ENCODE measurements around the gene HMCN2.

Gene HMCN2

DNA sequence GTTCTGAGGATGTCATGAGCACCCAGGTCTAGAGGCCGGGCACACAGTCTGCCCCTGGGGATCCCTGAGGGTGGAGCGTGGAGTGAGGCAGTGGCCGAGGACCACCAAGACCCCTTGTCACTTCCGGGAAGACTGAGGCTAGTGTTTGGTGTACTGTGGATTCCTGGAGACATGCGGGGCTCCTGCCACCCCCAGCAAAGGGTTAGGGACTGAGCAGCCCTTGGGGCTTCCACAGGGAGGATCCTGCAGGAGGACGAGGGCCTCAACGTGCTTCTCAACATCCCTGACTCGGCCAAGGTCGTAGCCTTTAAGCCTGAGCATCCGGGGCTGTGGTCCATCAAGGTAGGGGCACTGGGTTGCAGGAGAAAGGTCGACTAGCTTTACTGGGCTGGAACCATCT, 29.9 kb downstream of the HMCN2 start:
- Histone ChIP-seq H3K27me3 (ENCODE audit: insufficient read depth, low read length, poor library complexity, severe bottlenecking) (no peaks in the 10 kb centered on the region), H3K36me3 (ENCODE audit: insufficient read depth, low read length) (no peaks in the 10 kb centered on the region)

DNA sequence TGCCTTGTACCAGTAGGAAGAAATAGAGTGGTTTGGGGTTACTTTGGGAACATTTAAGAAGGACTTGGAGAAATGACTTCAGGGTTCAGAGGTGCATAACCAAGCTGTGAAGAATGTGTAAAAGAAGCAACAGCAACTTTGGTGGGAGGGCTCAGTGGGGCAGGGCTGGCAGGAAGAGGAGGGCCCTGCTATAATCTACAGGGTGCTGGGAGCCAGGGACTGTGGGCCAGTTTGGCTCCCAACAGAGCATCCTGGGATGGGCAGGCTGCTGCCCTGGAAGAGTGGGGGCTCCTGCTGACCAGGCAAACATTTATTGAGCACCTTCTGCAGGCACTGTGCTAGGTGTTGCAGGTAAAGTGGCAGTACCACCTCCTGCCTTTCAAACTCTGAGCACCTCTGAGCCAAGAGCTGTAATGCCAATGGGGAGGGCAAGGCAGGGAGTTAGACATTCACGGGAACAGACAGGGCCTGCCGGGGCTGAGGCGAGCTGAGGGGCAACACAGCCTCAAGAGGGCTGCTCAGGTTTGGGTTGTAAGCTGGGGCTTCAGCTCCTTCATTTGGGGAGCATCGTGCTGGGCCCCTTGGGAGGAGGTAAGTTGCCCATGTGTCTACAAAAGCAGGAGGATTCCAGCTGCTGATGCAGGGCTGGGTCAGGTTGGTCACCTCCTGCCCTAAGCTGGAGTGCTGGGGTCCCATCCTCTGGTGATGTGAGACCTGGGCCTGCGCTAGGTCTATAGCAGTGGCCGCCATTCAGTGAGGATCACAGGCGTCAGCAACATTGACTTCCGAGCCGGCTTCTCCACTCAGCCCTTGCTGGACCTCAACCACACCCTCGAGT, 30.6 kb downstream of the HMCN2 start:
- TF ChIP-seq, protein P1, sequence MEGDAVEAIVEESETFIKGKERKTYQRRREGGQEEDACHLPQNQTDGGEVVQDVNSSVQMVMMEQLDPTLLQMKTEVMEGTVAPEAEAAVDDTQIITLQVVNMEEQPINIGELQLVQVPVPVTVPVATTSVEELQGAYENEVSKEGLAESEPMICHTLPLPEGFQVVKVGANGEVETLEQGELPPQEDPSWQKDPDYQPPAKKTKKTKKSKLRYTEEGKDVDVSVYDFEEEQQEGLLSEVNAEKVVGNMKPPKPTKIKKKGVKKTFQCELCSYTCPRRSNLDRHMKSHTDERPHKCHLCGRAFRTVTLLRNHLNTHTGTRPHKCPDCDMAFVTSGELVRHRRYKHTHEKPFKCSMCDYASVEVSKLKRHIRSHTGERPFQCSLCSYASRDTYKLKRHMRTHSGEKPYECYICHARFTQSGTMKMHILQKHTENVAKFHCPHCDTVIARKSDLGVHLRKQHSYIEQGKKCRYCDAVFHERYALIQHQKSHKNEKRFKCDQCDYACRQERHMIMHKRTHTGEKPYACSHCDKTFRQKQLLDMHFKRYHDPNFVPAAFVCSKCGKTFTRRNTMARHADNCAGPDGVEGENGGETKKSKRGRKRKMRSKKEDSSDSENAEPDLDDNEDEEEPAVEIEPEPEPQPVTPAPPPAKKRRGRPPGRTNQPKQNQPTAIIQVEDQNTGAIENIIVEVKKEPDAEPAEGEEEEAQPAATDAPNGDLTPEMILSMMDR (conservative IDR thresholded peaks at IDR 0.05; ENCODE audit: low read length), result no peak
- Histone ChIP-seq H4K20me1 (ENCODE audit: insufficient read depth, low read length, poor library complexity, severe bottlenecking) (no peaks in the 10 kb centered on the region), H3K79me2 (ENCODE audit: insufficient read depth, low read length) (no peaks in the 10 kb centered on the region), H3K4me3 (ENCODE audit: low read length, poor library complexity, severe bottlenecking) (no peak overlapping the region), H3K9ac (ENCODE audit: low read depth, low read length, poor library complexity, severe bottlenecking) (no peak overlapping the region), H3K9me3 (ENCODE audit: insufficient read depth, low read depth, low read length) (no peaks in the 10 kb centered on the region), H3K9me2 (replicated peaks; ENCODE audit: low read depth, low read length) (no peaks in the 10 kb centered on the region), H3K36me3 (ENCODE audit: insufficient read depth, low read length) (no peaks in the 10 kb centered on the region), H2AFZ (ENCODE audit: low read length) (no peak overlapping the region), H3K27me3 (ENCODE audit: insufficient read depth, low read length, poor library complexity, severe bottlenecking) (no peaks in the 10 kb centered on the region), H3K4me2 (ENCODE audit: low read depth, low read length, poor library complexity, severe bottlenecking) (no peak overlapping the region), H3F3A (ENCODE audit: low read depth) (no peaks in the 10 kb centered on the region), H3K4me1 (ENCODE audit: insufficient read depth, low read length, poor library complexity, severe bottlenecking) (no peaks in the 10 kb centered on the region)

More for the DNA sequence above, 29.9 kb downstream of the HMCN2 start:
- Histone ChIP-seq H3K4me3 (ENCODE audit: low read length, poor library complexity, severe bottlenecking) (no peak overlapping the region), H2AFZ (ENCODE audit: low read length) (no peak overlapping the region), H3K79me2 (ENCODE audit: insufficient read depth, low read length) (no peaks in the 10 kb centered on the region), H3K9ac (ENCODE audit: low read depth, low read length, poor library complexity, severe bottlenecking) (no peak overlapping the region), H3K4me2 (ENCODE audit: low read depth, low read length, poor library complexity, severe bottlenecking) (no peak overlapping the region), H3K4me1 (ENCODE audit: insufficient read depth, low read length, poor library complexity, severe bottlenecking) (no peaks in the 10 kb centered on the region), H3F3A (ENCODE audit: low read depth) (no peaks in the 10 kb centered on the region), H3K9me2 (replicated peaks; ENCODE audit: low read depth, low read length) (no peaks in the 10 kb centered on the region), H4K20me1 (ENCODE audit: insufficient read depth, low read length, poor library complexity, severe bottlenecking) (no peaks in the 10 kb centered on the region), H3K9me3 (ENCODE audit: insufficient read depth, low read depth, low read length) (no peaks in the 10 kb centered on the region)
- TF ChIP-seq, protein P1 (conservative IDR thresholded peaks at IDR 0.05; ENCODE audit: low read length), result no peak
- no peak for TF ChIP-seq EZH2phosphoT487 (IDR thresholded peaks at IDR 0.05; ENCODE audit: borderline replicate concordance)

DNA sequence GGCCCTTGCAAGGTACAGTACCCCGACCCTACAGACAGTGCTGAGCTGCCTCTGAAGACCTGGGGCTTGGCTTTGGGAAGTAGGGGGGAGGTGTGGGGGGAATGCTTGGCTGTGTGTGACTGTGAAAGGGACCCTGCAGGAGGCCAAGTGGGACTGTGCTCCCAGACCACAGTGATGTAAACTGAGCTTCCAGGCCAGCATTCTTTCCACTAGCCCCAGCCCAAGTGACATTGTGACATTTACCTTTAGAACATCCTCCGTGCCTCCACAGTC, 31.2 kb downstream of the HMCN2 start:
- no peaks in the 10 kb centered on the region for H4K20me1 ChIP-seq (ENCODE audit: insufficient read depth, low read length, poor library complexity, severe bottlenecking)
- H3K9me3 ChIP-seq (ENCODE audit: insufficient read depth, low read depth, low read length), result no peaks in the 10 kb centered on the region
- H3K36me3 ChIP-seq (ENCODE audit: insufficient read depth, low read length), result no peaks in the 10 kb centered on the region
- H3K9ac ChIP-seq (ENCODE audit: low read depth, low read length, poor library complexity, severe bottlenecking), result no peak overlapping the region
- no peak overlapping the region for H3K4me3 ChIP-seq (ENCODE audit: low read length, poor library complexity, severe bottlenecking)
- no peak overlapping the region for H3K4me2 ChIP-seq (ENCODE audit: low read depth, low read length, poor library complexity, severe bottlenecking)
- H3K9me2 ChIP-seq (replicated peaks; ENCODE audit: low read depth, low read length), result no peaks in the 10 kb centered on the region
- H3F3A ChIP-seq (ENCODE audit: low read depth), result no peaks in the 10 kb centered on the region
- no peaks in the 10 kb centered on the region for H3K4me1 ChIP-seq (ENCODE audit: insufficient read depth, low read length, poor library complexity, severe bottlenecking)
- no peaks in the 10 kb centered on the region for H3K27me3 ChIP-seq (ENCODE audit: insufficient read depth, low read length, poor library complexity, severe bottlenecking)
- no peak for TF ChIP-seq EZH2phosphoT487 (IDR thresholded peaks at IDR 0.05; ENCODE audit: borderline replicate concordance)
- TF ChIP-seq, protein P1 (conservative IDR thresholded peaks at IDR 0.05; ENCODE audit: low read length), result no peak
- no peaks in the 10 kb centered on the region for H3K79me2 ChIP-seq (ENCODE audit: insufficient read depth, low read length)
- H2AFZ ChIP-seq (ENCODE audit: low read length), result no peak overlapping the region
